Measurements from ENCODE around the gene CTBP1.

Gene CTBP1

DNA sequence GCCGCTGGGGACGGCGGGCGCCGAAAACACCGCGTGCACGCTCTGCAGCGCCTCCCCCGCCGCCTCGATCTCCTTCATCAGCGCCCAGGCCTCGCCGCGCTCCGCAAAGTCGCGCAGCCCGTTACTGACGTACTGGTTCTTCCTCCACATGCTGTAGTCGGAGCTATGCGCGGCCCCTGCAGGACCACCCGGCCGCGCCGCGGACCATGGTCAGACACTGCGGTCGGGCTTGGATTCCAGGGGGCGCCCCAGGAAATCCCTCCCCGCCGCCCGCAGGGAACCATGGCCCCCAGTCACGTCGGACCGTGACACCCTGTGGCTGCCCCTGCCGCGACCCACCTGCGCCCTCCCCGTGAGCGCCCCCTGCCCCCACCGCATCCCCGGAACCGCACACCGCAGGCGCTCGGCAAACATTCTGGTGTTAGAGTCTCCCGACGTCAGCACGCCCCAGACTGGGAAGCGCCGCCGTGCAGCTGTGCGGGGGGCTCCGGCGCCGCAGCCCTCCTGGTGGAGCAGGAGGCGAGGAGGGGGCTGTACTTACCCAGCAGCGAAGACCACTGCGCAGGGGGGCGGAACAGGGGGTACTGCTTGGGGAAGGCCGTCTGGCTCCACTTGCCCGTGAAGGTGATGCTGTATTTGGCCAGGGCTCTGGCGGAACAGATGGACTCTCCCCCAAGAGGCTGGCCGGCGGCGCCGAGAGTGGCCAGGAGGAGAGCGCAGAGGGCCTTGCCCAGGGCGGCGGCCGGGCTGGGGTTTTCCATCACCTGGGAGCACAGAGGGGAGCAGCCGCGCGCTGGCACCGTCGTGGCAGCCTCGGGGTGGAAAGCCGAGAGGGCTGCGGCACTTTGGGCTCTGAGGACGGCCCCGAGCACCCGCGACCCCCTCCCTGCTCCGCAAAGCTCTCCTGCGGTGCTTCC lies 77.4 kb downstream of the CTBP1 start:
- peak; percentile 53 for DNase-seq

DNA sequence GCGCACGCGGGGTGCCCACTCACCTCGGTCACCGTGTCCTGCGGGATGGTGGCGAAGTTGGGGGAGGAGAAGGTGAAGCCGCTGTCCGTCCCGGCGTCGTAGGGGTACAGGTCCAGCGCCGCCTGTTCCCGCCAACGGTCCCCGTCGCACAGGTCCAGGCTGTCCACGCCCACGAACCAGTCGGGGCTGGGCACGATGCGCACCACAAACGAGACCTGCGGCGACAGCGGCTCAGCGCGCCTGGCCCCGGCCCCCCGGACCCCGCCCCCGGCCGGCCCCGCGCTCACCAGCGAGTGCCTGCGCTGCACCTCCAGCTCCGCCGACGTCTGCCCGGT lies 78.0 kb downstream of the CTBP1 start:
- no peak for DNase-seq

DNA sequence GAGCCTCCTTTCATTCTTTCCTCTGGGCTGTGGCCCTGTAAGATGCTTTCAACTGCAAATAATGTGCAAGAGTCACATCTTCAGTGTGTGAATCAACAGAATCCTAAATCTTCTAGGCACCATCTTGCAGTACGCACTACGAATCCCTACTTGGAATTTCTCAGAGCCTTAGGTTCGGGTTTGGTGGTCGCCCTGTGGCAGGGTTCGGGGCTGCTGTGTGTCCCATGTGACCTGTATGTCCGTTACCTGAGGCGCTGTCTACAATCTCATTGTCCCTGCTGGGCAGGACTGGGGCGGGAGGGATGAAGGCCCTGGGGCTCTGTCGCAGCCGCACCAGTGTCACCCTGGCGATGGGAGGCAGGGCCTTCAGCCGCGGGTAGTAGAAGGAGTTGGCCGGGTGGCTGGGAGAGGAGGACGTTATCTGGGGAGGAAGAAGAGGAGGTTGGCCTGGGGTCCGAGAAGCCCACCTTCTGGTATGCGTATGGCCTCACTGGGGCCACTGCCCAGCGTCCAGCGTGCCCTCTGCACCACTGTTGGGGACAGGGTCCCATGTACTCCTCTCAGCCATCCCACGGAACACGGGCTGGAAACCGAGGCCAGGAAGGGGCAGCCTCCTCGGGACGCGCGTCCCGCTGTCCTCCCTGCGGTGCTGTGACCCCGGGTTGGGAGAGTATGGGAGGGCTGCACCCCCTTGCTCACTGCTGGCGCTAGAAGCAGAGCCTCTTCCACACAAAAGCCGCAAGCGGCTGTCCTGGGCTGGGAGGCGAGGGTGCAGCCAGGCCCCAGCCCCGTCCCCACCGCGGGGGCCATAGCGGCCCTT lies 78.6 kb downstream of the CTBP1 start:
- no peak for DNase-seq

DNA sequence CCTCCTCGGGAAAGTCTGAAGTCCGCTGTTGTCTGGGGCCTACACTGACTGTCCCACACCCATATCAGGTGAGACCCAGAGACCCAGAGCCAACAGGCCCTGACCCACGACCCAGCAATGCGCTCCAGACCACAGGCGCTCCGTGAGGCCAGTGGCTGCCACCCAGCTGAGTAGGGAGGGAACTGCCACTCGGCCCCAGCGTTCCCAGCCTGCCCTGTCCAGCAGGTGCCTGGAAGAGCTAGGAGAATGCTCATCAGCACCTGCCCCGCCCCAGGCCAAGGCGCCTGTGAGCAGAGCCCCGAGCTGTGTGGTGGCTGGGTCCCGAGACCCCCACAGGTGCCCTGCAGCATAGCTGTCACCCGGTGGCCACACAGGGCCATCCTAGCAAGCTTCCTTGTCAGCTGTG lies 79.2 kb downstream of the CTBP1 start:
- DNase-seq: no peak

DNA sequence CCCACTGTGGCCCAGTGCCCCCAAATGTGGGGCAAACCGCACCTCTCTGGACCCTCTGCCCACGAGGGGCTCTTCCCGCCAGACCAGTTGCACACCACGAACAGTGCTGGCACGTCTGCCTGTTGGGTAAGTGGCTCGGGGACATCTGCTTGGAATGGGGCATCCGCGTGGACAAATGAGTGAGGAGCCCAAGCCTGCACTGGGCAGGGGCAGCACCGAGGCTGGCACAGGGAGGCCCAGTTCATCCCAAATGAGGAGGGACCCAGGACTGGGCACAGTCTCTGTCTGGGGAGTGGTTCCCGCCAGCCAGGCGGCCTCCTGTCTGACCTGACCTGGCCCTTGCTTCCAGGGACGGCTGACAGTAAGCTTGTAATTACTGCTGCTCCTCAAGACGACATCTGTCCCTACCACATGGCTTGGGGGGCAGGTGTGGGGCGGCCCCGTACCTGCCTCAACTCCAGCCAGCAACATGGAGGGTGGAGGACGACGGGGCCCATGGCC lies 79.7 kb downstream of the CTBP1 start:
- no peak for DNase-seq

DNA sequence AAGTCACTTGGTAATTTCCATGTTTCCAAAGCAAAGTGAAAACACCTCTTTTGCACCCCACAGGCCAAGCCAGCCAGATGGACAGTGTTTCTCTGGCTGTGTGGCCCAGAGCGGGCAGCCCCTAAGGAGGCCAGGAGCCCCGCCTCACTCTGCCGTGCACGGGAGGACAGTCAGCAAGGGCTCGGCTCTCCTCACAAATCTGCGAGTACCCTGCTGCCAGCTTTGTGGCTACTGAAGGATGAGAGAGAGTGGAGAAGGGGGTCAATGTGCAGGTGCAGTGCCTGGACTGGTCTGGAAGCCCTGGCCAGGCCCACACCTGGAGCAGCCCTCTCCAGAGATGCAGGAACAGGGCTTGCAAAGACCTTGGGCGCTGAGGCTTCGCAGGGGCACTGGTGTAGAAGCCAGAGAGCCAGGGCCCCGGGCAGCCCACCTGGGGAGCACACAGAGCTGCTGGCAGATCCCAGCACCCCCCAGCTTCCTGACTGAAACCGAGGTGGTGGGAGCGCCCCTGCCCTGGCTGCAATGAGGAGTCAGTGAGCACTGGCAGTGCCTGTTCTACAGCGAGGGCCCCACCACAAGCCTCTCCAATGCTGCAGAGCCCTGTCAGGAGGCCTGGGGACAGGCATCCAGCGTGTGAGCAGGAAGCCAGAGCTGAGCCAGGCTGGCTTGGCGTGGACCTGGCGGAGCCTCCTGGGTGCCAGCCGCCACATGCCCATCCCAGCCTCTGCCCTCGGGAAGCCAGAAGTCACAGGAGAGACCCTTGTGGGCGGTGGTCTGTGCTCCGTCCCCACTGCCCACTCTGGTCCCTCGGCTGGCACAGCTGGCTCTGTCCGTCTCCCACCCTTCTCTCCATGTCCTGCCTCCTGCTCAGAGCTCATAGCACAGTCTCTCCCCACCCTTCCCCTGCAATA lies 80.5 kb downstream of the CTBP1 start:
- no peak for DNase-seq

DNA sequence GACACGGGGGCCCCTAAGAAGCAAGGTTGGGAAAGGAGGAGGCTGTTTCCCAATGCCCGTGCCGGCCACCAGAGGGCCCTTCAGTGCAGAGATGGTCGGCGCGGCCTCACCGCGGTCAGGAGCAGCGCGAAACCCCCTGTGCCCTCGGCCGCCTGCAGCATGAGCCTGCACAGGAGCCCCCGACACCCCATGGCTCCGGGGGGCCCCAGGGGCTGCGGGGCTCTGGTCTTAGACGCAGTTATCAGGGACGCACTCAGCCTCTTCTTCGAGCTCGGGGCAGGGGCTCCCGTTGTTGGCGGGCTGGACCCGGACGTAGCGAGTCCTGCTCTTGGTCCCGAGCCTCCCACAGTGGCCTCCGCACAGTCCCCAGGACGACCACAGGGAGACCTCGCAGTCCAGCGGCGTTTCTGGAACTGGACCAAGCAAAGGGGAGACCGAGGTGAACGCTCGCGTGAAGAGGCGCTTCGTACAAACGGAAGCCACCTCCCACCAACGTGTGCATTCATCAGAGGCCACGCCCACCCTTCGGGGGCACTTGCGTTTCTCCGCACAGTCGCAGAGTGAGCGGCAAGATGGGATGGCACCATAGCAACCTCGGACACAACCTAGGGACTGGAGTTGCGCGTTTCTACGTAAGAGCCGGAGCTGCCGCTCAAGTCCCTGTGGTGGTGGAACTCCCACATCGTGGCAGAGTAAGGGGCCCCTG lies 81.5 kb downstream of the CTBP1 start:
- peak; percentile 93 for DNase-seq

DNA sequence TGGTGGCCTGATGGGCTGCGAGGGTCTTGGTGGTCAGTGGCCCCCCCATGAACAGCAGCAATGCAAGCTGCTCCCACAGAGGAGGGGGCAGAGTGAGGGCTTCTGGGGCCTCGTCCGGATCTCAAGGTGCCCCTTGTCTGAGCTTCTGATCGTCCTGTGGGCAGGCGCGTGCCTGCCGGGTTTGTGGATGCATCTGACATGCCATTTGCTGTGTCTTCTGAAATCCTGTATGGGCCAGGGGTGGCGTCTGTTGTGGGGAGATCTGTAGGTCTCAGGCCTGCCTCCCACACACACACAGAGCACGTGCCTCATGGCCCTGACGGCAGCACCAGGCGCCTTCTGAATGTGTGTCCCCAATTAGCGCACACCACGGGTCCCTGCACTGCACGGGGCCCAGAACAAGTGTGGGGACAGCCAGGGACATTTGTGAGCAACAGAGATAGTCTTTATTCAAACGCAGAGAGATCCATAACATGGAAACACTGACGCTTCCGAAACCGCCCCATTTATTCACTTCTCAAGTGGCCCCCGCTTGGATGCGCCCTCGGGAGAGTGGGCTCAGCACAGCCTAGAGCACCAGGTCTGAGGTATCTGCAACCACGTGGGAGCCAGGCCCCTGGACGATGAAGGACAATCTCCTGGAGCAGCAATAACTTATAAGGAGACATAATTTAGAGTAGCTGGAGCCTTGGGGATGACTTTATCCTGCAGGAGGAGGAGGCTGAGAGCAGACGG lies 82.3 kb downstream of the CTBP1 start:
- DNase-seq: no peak

DNA sequence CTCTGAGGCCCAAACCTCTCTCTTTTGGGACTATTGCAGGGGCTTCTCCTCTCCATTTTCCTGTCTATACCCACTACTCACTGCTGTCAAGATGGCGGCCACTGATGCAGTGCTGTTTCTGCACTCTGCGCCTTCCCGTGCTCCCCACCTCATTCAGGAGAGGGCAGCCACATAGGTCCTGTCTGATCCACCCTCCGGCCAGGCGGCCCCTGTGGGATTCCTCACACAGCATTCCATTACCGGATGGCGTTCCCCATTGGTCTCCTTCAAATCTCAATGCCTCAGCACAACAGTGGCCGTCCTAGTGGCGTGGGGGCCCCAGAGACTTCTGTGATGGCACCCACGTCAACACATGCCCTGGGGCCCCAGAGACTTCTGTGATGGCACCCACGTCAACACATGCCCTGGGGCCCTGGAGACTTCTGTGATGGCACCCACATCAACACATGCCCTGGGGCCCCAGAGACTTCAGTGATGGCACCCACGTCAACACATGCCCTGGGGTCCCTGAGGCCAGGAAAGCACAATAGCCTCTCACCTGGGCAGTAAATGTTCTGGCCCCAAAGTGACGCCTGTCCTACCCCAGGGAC lies 83.9 kb downstream of the CTBP1 start:
- no peak for DNase-seq

DNA sequence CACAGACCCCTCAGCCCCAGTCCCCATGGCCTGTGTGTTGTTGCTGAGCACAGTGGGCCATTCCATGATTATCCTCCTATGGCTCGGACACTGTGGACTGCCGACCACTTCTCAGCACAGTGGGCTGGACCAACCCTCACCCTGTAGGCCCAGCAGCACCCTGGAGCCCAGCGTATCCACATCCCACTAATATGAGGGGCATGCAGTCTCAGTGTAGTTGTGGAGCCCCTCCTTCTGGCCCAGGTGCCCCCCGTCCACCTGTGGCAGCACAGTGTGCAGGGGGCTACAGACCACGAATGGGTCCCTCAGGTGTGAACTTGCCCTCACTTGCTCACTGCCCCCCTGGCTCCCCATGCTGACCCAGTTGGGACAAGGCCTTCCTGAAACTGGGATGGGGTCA lies 84.5 kb downstream of the CTBP1 start:
- no peak for DNase-seq

DNA sequence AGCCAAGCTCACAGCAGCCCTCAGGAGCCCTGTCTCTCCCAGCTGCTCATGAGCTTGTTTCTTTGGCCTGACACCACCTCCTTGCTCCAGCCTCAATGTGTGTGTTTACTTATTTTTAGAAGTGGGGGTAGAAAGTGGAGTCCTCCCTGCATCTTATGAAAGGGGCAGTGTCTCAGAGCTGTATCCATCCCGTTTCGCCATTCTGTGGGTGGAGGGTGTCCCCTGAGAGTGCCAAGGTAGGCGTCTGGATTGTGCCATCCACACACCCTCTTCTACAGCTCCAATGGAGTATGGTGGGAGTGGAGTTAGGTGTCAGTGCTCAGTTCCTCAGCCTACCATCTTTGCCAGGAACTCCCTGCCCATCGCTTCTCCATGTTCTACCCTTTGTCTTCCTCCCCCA lies 84.9 kb downstream of the CTBP1 start:
- no peak for DNase-seq
